GM23338 (cell line): ENCODE measurements around the gene CTNNA2. TPM values are rescaled to one million over a fixed set of nuclear protein-coding genes. Genes with fewer than 3 reads are reported as not detected.

Source experiments
- ATAC-seq: fragments of 200-7000 bp; cut with Tn5 transposase; 3 replicates; pipeline ENCODE4 v1.9.1; 2020
- DNase-seq: peaks from one replicate; pipeline ENCODE4 v3.0.0-alpha.2; 2015; ENCODE audit warnings: low spot score
- H2AFZ ChIP-seq: fragments of 200-600 bp; sonication (generic); 2 replicates; pipeline ENCODE4 v1.8.0; 2016; ENCODE audit warnings: antibody characterized with exemption, mild to moderate bottlenecking, moderate library complexity
- H3F3A ChIP-seq: fragments of 200-600 bp; sonication (generic); replicated peaks from 2 replicates; pipeline ENCODE4 v1.8.0; 2017; ENCODE audit warnings: antibody characterized with exemption, mixed run types, low read depth
- H3K27ac ChIP-seq: fragments of 200-600 bp; sonication (generic); 2 replicates; pipeline ENCODE4 v1.6.1; 2016; ENCODE audit warnings: low read depth
- H3K27me3 ChIP-seq: fragments of 200-600 bp; sonication (generic); 2 replicates; pipeline ENCODE4 v1.8.0; 2016; ENCODE audit warnings: mild to moderate bottlenecking, mixed run types, moderate library complexity; ENCODE audit not compliant: insufficient read depth
- H3K36me3 ChIP-seq: fragments of 200-600 bp; sonication (generic); 2 replicates; pipeline ENCODE4 v1.8.0; 2016; ENCODE audit warnings: mild to moderate bottlenecking; ENCODE audit not compliant: insufficient read depth
- H3K4me1 ChIP-seq: fragments of 200-600 bp; sonication (generic); 2 replicates; pipeline ENCODE4 v1.8.0; 2016; ENCODE audit warnings: mild to moderate bottlenecking, moderate library complexity; ENCODE audit not compliant: insufficient read depth
- H3K4me2 ChIP-seq: fragments of 200-600 bp; sonication (generic); 2 replicates; pipeline ENCODE4 v1.7.1; 2017; ENCODE audit warnings: mixed run types
- H3K4me3 ChIP-seq: fragments of 200-600 bp; sonication (generic); 2 replicates; pipeline ENCODE4 v1.6.1; 2016; ENCODE audit warnings: mixed run types
- H3K79me2 ChIP-seq: fragments of 200-600 bp; sonication (generic); replicated peaks from 2 replicates; pipeline ENCODE4 v1.8.0; 2017; ENCODE audit warnings: mild to moderate bottlenecking; ENCODE audit not compliant: insufficient read depth
- H3K9me2 ChIP-seq: fragments of 200-600 bp; sonication (generic); 2 replicates; pipeline ENCODE4 v1.8.0; 2017; ENCODE audit not compliant: insufficient read depth
- H4K20me1 ChIP-seq: fragments of 200-600 bp; sonication (generic); replicated peaks from 2 replicates; pipeline ENCODE4 v1.8.0; 2017; ENCODE audit warnings: mild to moderate bottlenecking; ENCODE audit not compliant: insufficient read depth
- H3K27ac Mint-ChIP-seq: 2 replicates; pipeline ENCODE4 v1.8.0; 2020; ENCODE audit warnings: inconsistent platforms, mild to moderate bottlenecking, moderate library complexity, mixed read lengths
- H3K27me3 Mint-ChIP-seq: 3 replicates; pipeline ENCODE4 v1.8.0; 2022; ENCODE audit warnings: low read depth, mild to moderate bottlenecking, moderate library complexity, mixed read lengths, inconsistent platforms; ENCODE audit not compliant: insufficient read depth, poor library complexity
- H3K36me3 Mint-ChIP-seq: 3 replicates; pipeline ENCODE4 v1.8.0; 2021; ENCODE audit warnings: low read depth, mild to moderate bottlenecking, inconsistent platforms, moderate library complexity, mixed read lengths
- H3K4me1 Mint-ChIP-seq: 3 replicates; pipeline ENCODE4 v1.8.0; 2020; ENCODE audit warnings: mild to moderate bottlenecking, inconsistent platforms, mixed read lengths
- H3K4me3 Mint-ChIP-seq: 3 replicates; pipeline ENCODE4 v1.8.0; 2021; ENCODE audit warnings: moderate library complexity, mild to moderate bottlenecking, inconsistent platforms, mixed read lengths
- H3K9me3 Mint-ChIP-seq: 3 replicates; pipeline ENCODE4 v1.8.0; 2020; ENCODE audit warnings: moderate library complexity, mild to moderate bottlenecking, inconsistent platforms, mixed read lengths
- CREB1 ChIP-seq: fragments of 250-450 bp; sonication (Bioruptor Pico); IDR thresholded peaks from 2 replicates; pipeline ENCODE4 v1.5.0; 2020; ENCODE audit warnings: low read depth, mild to moderate bottlenecking, moderate library complexity
- CTCF ChIP-seq, 2 experiments: fragments of 200-600 bp in 1 of 2; sonication (generic) in 1 of 2; conservative IDR thresholded peaks; 2 replicates each; pipeline versions ENCODE4 v1.5.1 to v1.6.1; 2016 to 2017; ENCODE audit warnings: antibody characterized with exemption in 2 of 2, low read depth in 2 of 2, mild to moderate bottlenecking in 2 of 2, moderate library complexity in 1 of 2
- ETS1 ChIP-seq: IDR thresholded peaks from 2 replicates; pipeline ENCODE4 v1.6.1; 2016; ENCODE audit warnings: antibody characterized with exemption
- EZH2 ChIP-seq: fragments of 200-600 bp; sonication (generic); IDR thresholded peaks from one replicate; pipeline ENCODE4 v1.8.0; 2017; ENCODE audit warnings: antibody characterized with exemption, mild to moderate bottlenecking, low read depth; ENCODE audit not compliant: unreplicated experiment
- EZH2phosphoT487 ChIP-seq: fragments of 200-600 bp; sonication (generic); IDR thresholded peaks from one replicate; pipeline ENCODE4 v1.8.1; 2018; ENCODE audit warnings: antibody characterized with exemption; ENCODE audit not compliant: unreplicated experiment
- JUNB ChIP-seq: IDR thresholded peaks from one replicate; pipeline ENCODE4 v1.6.1; 2016; ENCODE audit warnings: antibody characterized with exemption; ENCODE audit not compliant: unreplicated experiment
- NANOG ChIP-seq: IDR thresholded peaks from 2 replicates; pipeline ENCODE4 v1.6.1; 2016; ENCODE audit warnings: antibody characterized with exemption, borderline replicate concordance
- POLR2AphosphoS5 ChIP-seq: IDR thresholded peaks from 2 replicates; pipeline ENCODE4 v1.6.1; 2016; ENCODE audit warnings: antibody characterized with exemption, low read depth
- REST ChIP-seq: IDR thresholded peaks from one replicate; pipeline ENCODE4 v1.6.1; 2018; ENCODE audit warnings: antibody characterized with exemption; ENCODE audit not compliant: unreplicated experiment
- STAT1 ChIP-seq: IDR thresholded peaks from one replicate; pipeline ENCODE4 v1.6.1; 2016; ENCODE audit warnings: antibody characterized with exemption; ENCODE audit not compliant: unreplicated experiment
- ZNF114 ChIP-seq: fragments of 250-450 bp; sonication (Bioruptor Pico); IDR thresholded peaks from 2 replicates; pipeline ENCODE4 v1.5.0; 2020; ENCODE audit warnings: mild to moderate bottlenecking, moderate library complexity
- ZNF331 ChIP-seq: fragments of 250-450 bp; sonication (Bioruptor Pico); IDR thresholded peaks from 2 replicates; pipeline ENCODE4 v1.5.0; 2020; ENCODE audit warnings: low read depth, mild to moderate bottlenecking, moderate library complexity
- ZNF462 ChIP-seq: fragments of 250-450 bp; sonication (Bioruptor Pico); IDR thresholded peaks from 2 replicates; pipeline ENCODE4 v1.5.0; 2020; ENCODE audit warnings: mild to moderate bottlenecking, moderate library complexity
- polyA plus RNA-seq: library from polyadenylated mRNA; unstranded; fragments of >200 nt; fragmentation: Nextera tagmentation; extraction: Ambion mirVana; gene quantifications from 2 replicates; pipeline ENCODE4 v1.2.1, GENCODE V29; 2016
- total RNA-seq: library from RNA; depleted of rRNA; stranded (reverse); fragments of >200 nt; shearing (Covaris generic); gene quantifications from 2 replicates; pipeline ENCODE4 v1.2.3, GENCODE V29; 2014

Gene CTNNA2
- total and polyA plus RNA-seq, 2 experiments from 2014 or later: 6.4 to 15.6 TPM

- Mint-ChIP-seq H3K9me3 (peaks cover 9% of the 10 kb centered on the region; the same call in 2 of the 3 replicates), H3K4me1 (peaks cover 27% of the 10 kb centered on the region), H3K27ac (no peak overlapping the region), H3K36me3 (peaks cover 17% of the 10 kb centered on the region), H3K27me3 (no peaks in the 10 kb centered on the region), H3K4me3 (no peak overlapping the region)
- no peaks in the 10 kb centered on the region for H3F3A ChIP-seq
- H3K79me2 ChIP-seq: no peaks in the 10 kb centered on the region
- ATAC-seq (no peak), DNase-seq (no peak)
- H3K4me1 ChIP-seq: peaks cover 7% of the 10 kb centered on the region
- no peak overlapping the region for H2AFZ ChIP-seq
- no peaks in the 10 kb centered on the region for H3K36me3 ChIP-seq
- TF ChIP-seq REST (no peak), POLR2AphosphoS5 (no peak), CTCF (conservative IDR thresholded peaks at IDR 0.05; ENCODE audit: low read depth in 2 of 2) (no peak), EZH2 (no peak), ZNF462 (CRISPR knock-in tag) (no peak), CREB1 (no peak), NANOG (no peak), STAT1 (no peak), EZH2phosphoT487 (no peak), ETS1 (no peak), ZNF114 (CRISPR knock-in tag) (no peak), ZNF331 (no peak), JUNB (no peak)
- no peaks in the 10 kb centered on the region for H3K27me3 ChIP-seq
- H3K9me2 ChIP-seq: peaks cover 4% of the 10 kb centered on the region; the same call in 1 of the 2 replicates
- no peaks in the 10 kb centered on the region for H4K20me1 ChIP-seq
- no peak overlapping the region for H3K27ac ChIP-seq
- H3K4me2 ChIP-seq: no peak overlapping the region
- no peak overlapping the region for H3K4me3 ChIP-seq
These were observed 263.6 kb downstream of the CTNNA2 start for GRCh38 chr2:79776461-79776860.
